Calu3 (cell line): ENCODE results near the gene CTIF. TPM values are rescaled to one million over a fixed set of nuclear protein-coding genes. Genes with fewer than 3 reads are reported as not detected.

Source experiments
- BruUV-seq: library from RNA; stranded (reverse); fragments of 400-500 nt; replicated peaks from 2 replicates; lab custom pipeline; 2021; lab: Mats Ljungman, UMichigan
- CTCF ChIA-PET: fragments of 300-600 bp; sonication (Branson Sonifier 250); formaldehyde crosslinking; loops from one replicate; lab custom pipeline; 2022; ENCODE audit warnings: antibody characterized with exemption; lab: Charles Lee
- DNase-seq: peaks from one replicate; pipeline ENCODE4 v3.0.0; 2022
- H3K27ac Mint-ChIP-seq: one replicate; pipeline ENCODE4 v1.8.0; 2022; ENCODE audit warnings: mixed read lengths; ENCODE audit not compliant: unreplicated experiment
- H3K27me3 Mint-ChIP-seq: one replicate; pipeline ENCODE4 v1.8.0; 2022; ENCODE audit warnings: mixed read lengths; ENCODE audit not compliant: unreplicated experiment
- H3K36me3 Mint-ChIP-seq: one replicate; pipeline ENCODE4 v1.8.0; 2022; ENCODE audit warnings: mild to moderate bottlenecking, moderate library complexity, mixed read lengths; ENCODE audit not compliant: insufficient read depth, unreplicated experiment
- H3K4me1 Mint-ChIP-seq: one replicate; pipeline ENCODE4 v1.8.0; 2022; ENCODE audit warnings: mild to moderate bottlenecking, low read depth, mixed read lengths; ENCODE audit not compliant: unreplicated experiment
- H3K4me3 Mint-ChIP-seq: one replicate; pipeline ENCODE4 v1.8.0; 2022; ENCODE audit warnings: mild to moderate bottlenecking, low read depth, moderate library complexity, mixed read lengths; ENCODE audit not compliant: unreplicated experiment
- H3K9me3 Mint-ChIP-seq: one replicate; pipeline ENCODE4 v1.8.0; 2022; ENCODE audit warnings: low read depth, mixed read lengths; ENCODE audit not compliant: unreplicated experiment
- intact Hi-C: fragments of 100-400 bp; cut with micrococcal nuclease; formaldehyde crosslinking; loops from one replicate; pipeline ENCODE4 v1.10.0; 2022; ENCODE audit not compliant: unreplicated experiment
- total RNA-seq: library from RNA; stranded (reverse); gene quantifications from 2 replicates; pipeline ENCODE4 v1.2.3, GENCODE V29; 2022
- TF ChIP-seq, protein P1 (sequence below): fragments of 200-600 bp; IDR thresholded peaks from one replicate; pipeline ENCODE4 v1.8.0; 2022; ENCODE audit warnings: antibody characterized with exemption; ENCODE audit not compliant: unreplicated experiment

Gene CTIF
- total RNA-seq, 1 experiment from 2014 or later = 40.8 TPM

DNA sequence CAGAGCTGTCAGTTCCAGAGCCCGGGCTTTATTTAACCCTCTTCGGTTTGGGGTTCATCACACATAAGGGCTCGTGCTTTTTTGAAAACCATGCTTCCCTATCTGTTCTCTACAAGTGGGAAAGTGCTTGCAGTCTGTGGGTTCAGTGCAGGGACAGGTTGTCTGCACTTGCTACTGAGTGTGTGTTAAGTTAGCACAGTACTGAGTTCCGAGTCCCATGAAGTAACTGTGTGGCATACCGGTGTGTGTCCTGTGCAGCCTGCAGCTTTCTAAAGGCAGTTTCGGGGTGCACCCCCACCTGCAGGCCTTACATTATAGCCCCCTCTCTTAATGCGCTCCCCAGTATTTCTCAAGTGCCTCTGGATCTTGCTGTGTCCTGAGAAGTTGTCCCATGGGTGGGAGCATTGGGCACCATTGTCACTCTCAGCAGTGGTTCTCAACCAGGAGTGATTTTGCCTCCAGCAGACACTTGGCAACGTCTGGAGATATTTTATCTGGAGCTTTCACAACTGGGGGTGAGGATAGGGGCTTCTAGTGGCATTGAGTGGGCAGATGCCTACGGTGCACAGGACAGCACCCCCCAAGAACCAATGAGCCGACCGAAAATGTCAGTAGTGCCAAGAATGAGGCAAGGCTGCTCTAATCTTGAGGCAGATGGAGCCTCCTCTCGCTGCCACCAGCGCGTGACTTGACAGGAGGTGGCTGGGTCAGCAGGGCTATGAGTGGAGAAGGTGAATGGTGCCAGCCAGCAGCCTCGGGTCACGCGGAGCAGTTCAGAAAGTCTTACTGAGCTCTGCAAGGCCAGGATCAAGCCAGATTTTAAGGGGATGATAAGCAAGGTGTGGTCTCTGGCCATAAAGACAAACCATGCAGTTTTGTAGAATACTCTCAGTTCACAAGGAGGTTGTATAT is 259.8 kb downstream of the CTIF start:
- H3K4me1 Mint-ChIP-seq = peaks cover 11% of the 10 kb centered on the region
- CTCF ChIA-PET = no interaction called here
- BruUV-seq = no TSS peak
- intact Hi-C loops = no loop called here
- no peak overlapping the region for H3K4me3 Mint-ChIP-seq
- no peak overlapping the region for H3K27ac Mint-ChIP-seq
- H3K36me3 Mint-ChIP-seq = peaks cover 4% of the 10 kb centered on the region
- DNase-seq = no peak
- no peaks in the 10 kb centered on the region for H3K27me3 Mint-ChIP-seq
- no peaks in the 10 kb centered on the region for H3K9me3 Mint-ChIP-seq
- TF ChIP-seq, protein P1, sequence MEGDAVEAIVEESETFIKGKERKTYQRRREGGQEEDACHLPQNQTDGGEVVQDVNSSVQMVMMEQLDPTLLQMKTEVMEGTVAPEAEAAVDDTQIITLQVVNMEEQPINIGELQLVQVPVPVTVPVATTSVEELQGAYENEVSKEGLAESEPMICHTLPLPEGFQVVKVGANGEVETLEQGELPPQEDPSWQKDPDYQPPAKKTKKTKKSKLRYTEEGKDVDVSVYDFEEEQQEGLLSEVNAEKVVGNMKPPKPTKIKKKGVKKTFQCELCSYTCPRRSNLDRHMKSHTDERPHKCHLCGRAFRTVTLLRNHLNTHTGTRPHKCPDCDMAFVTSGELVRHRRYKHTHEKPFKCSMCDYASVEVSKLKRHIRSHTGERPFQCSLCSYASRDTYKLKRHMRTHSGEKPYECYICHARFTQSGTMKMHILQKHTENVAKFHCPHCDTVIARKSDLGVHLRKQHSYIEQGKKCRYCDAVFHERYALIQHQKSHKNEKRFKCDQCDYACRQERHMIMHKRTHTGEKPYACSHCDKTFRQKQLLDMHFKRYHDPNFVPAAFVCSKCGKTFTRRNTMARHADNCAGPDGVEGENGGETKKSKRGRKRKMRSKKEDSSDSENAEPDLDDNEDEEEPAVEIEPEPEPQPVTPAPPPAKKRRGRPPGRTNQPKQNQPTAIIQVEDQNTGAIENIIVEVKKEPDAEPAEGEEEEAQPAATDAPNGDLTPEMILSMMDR = no peak

DNA sequence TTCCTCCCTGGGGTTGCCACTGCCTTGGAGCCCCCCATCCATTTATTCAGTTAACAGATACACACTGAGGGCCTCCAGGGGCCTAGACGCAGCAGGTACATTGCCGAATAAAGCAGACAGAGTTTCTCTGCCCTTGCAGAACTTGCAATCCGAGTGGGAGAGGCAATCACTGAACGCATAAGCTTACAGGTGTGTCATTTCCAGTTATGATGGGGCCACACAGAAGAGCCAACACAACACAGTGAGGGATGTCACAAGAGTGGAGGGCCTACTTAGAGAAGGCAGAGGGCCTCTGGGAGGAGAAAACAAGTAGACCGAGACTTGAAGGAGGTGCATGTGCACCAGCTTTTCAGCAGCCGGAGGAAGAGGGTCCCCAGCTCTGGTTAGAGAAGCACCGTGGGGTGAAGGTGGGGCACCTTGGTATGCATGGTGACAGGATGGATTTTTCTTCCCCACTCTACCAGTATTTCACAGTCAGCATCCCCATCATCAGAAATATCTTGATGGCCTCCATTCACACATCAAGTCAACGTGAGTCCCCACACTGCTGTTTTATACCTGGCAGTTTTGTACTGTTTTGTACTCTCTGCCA is 261.0 kb downstream of the CTIF start:
- Mint-ChIP-seq H3K9me3 (no peaks in the 10 kb centered on the region), H3K27me3 (no peaks in the 10 kb centered on the region), H3K27ac (no peak overlapping the region), H3K36me3 (peaks cover 4% of the 10 kb centered on the region), H3K4me3 (no peak overlapping the region), H3K4me1 (peaks cover 11% of the 10 kb centered on the region)
- no TSS peak for BruUV-seq
- CTCF ChIA-PET = no interaction called here
- no peak for DNase-seq
- intact Hi-C loops = no loop called here
- TF ChIP-seq, protein P1 = no peak

DNA sequence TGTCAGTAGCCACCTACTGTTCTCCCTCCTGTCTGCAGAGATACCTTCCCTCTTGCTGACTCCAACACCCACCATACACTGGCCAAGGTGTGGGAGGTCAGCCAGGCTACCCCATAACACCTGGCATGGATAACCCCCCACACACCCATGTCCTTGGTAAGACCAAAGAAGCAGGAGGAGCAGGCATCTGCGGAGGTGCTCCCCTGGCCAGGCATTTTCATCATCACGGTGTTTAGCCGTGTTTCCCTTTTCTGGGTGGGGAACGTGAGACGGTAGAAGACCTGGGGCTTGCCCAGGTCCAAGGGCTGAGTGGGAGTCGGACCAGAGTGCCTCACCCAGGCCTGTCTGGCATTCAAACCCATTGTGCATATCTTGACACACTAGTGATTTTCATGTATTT is 261.6 kb downstream of the CTIF start:
- Mint-ChIP-seq H3K4me1 (peaks cover 11% of the 10 kb centered on the region), H3K27me3 (no peaks in the 10 kb centered on the region), H3K27ac (no peak overlapping the region), H3K36me3 (peaks cover 4% of the 10 kb centered on the region), H3K9me3 (no peaks in the 10 kb centered on the region), H3K4me3 (no peak overlapping the region)
- intact Hi-C loops = no loop called here
- CTCF ChIA-PET = no interaction called here
- TF ChIP-seq, protein P1 = no peak
- BruUV-seq = no TSS peak
- no peak for DNase-seq

DNA sequence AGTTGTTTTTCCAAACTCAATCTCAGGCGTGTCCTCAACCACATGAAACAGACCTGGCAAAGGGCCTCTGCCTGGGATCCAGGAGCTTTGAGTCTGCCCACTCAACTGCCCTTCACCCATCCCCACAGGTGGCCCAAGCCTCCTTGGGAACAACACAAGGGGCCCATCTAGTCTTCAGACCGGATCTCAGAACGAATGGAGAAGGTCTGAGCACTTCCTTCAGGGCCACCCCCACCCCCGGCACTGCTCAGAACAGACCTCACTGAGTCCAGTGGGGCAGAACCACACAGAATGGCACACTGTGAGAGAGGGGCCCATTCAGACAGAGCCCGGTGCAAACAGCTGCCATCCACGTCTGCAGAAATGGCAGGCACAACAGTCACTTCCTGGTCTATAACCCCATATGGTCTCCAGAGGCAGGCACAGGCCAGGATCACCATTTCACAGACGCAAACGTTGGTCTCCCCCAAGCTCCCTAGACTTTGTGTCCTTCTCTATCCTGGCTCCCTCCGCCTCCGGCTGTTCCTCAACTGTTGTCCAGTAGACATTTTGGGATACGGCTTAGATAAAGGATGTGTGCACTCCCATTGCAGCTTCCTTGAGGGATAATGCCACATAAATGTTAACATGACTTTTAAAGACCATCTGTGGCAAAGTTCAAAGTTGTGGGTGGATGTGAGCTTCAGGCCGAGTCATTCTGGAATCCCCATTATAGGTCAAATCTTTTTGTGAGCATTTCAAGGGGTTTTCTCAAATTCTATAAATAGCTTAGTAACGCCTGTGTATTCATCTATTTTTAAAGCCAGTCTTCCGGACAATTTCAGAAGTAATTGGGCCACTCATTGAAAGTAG is 262.3 kb downstream of the CTIF start:
- peaks cover 4% of the 10 kb centered on the region for H3K36me3 Mint-ChIP-seq
- no peak for DNase-seq
- TF ChIP-seq, protein P1 = no peak
- H3K9me3 Mint-ChIP-seq = no peaks in the 10 kb centered on the region
- H3K4me3 Mint-ChIP-seq = no peak overlapping the region
- CTCF ChIA-PET = no interaction called here
- H3K27ac Mint-ChIP-seq = no peak overlapping the region
- intact Hi-C loops = no loop called here
- peaks cover 11% of the 10 kb centered on the region for H3K4me1 Mint-ChIP-seq
- H3K27me3 Mint-ChIP-seq = no peaks in the 10 kb centered on the region
- no TSS peak for BruUV-seq
